ENCODE results near the gene ZNF182. TPM values are rescaled to one million over a fixed set of nuclear protein-coding genes. Genes with fewer than 3 reads are reported as not detected.
A peak's percentile ranks its signal among the peaks of the same experiment; 100 is the strongest.

The ZNF182 gene
- total and polyA plus RNA-seq, 9 of the 15 experiments (the other 6 are each of a cell fraction or from before 2014, with no cell fraction given), result 0.59 to 5.0 (median 3.9) TPM

GRCh38 chrX:48025561-48025960, 21.8 kb upstream of the ZNF182 start (continued):
- TF ChIP-seq REST (IDR thresholded peaks at IDR 0.05; ENCODE audit: borderline replicate concordance) (peak; percentile 79), REST (CRISPR knock-in tag; IDR thresholded peaks at IDR 0.05; ENCODE audit: low read depth) (no peak)

- TF ChIP-seq SP1 (CRISPR knock-in tag; IDR thresholded peaks at IDR 0.05) (no peak), CEBPB (tag; IDR thresholded peaks at IDR 0.05) (peak; percentile 63), TCF7L2 (IDR thresholded peaks at IDR 0.05; ENCODE audit: low read depth, low read length) (no peak), PKNOX1 (IDR thresholded peaks at IDR 0.05) (no peak), CEBPG (CRISPR knock-in tag; IDR thresholded peaks at IDR 0.05) (no peak), CEBPG (tag; conservative IDR thresholded peaks at IDR 0.05 in 1 of 2, IDR thresholded peaks at IDR 0.05 in 1 of 2) (peak in 1 of 2 experiments; percentile 43; a peak in 1 of 4 replicates)
- no peak overlapping the region for H2AFZ ChIP-seq (ENCODE audit: low read depth, low read length)
- no peaks in the 10 kb centered on the region for H3K9me1 ChIP-seq (ENCODE audit: control insufficient read depth, insufficient read depth, low read length)
- no peak for ATAC-seq
- no peak overlapping the region for H3K4me2 ChIP-seq (ENCODE audit: insufficient read depth, low read length)
- H3K27me3 ChIP-seq (ENCODE audit: control insufficient read depth in 2 of 2, insufficient read depth in 2 of 2, low read length in 2 of 2), result no peaks in the 10 kb centered on the region
- in situ Hi-C loops (cut with MboI), result loop anchor here (10.0 kb wide), 1 partner anchor 198 kb away; no protein-coding TSS in a partner anchor
- FAIRE-seq, result no peak
- no peaks in the 10 kb centered on the region for H3K36me3 ChIP-seq (ENCODE audit: control insufficient read depth, insufficient read depth, low read length)
- no peak overlapping the region for H3K9ac ChIP-seq (ENCODE audit: insufficient read depth in 1 of 2, low read depth in 2 of 2, low read length in 2 of 2)
- no peaks in the 10 kb centered on the region for H3K79me2 ChIP-seq (ENCODE audit: control insufficient read depth, insufficient read depth, low read length)
- H3K4me1 ChIP-seq (replicated peaks in 1 of 2; ENCODE audit: control insufficient read depth in 2 of 2, insufficient read depth in 2 of 2, low read length in 2 of 2), result no peaks in the 10 kb centered on the region
- POLR2A ChIA-PET, result no interaction called here
- H3K4me3 ChIP-seq, result no peak overlapping the region
- 9% methylated on average over 3 of the region's 3 CpGs for WGBS (ENCODE audit: insufficient coverage, low coverage, missing lambda C conversion rate)
- H3K9me3 ChIP-seq (replicated peaks; ENCODE audit: control insufficient read depth, insufficient read depth, low read depth, low read length), result no peaks in the 10 kb centered on the region
- intact Hi-C loops (cut with micrococcal nuclease), result no loop called here
- H4K20me1 ChIP-seq (replicated peaks; ENCODE audit: control insufficient read depth, insufficient read depth, low read length), result no peaks in the 10 kb centered on the region
- H3K27ac ChIP-seq (ENCODE audit: extremely low read depth, low read depth, low read length), result no peak overlapping the region
- BruUV-seq (replicated peaks), result no TSS peak
- CTCF ChIA-PET (ENCODE audit: low intra/inter-chr PET ratio), result no interaction called here
- DNase-seq (ENCODE audit: extremely low read depth in 1 of 4, low spot score in 3 of 4), result no peak
These were observed 18.9 kb upstream of the ZNF182 start for GRCh38 chrX:48022738-48023137.

All from K562 (cell line).